H1 (cell line): ENCODE results near the gene TNFRSF8. TPM values are rescaled to one million over a fixed set of nuclear protein-coding genes. Genes with fewer than 3 reads are reported as not detected.

Experiments
- CBX8 ChIP-seq: fragments of 300-800, 300-1000 bp; sonication (generic); IDR thresholded peaks from 2 replicates; pipeline ENCODE4 v1.7.1; 2016; ENCODE audit warnings: low read depth, low read length, borderline replicate concordance
- NRF1 ChIP-seq: IDR thresholded peaks from 2 replicates; pipeline ENCODE4 v1.6.1; 2011; ENCODE audit warnings: mild to moderate bottlenecking, low read depth, low read length, improper control_type of control experiment
- POLR2A ChIP-seq, 2 experiments: IDR thresholded peaks; 1 replicate in 1 of 2; 2 replicates in 1 of 2; pipeline ENCODE4 v1.6.1; 2011; ENCODE audit warnings: low read depth in 2 of 2, low read length in 2 of 2, mild to moderate bottlenecking in 2 of 2; ENCODE audit errors: control extremely low read depth in 1 of 2
- polyA plus RNA-seq, 7 experiments: library from polyadenylated mRNA; depleted of rRNA in 3 of 7; stranded (reverse) in 5 of 7; unstranded in 2 of 7; fragments of >200 nt in 5 of 7; fragments of 200-250 nt in 2 of 7; gene quantifications; 1 replicate in 5 of 7; 2 replicates in 1 of 7; 4 replicates in 1 of 7; pipeline versions ENCODE4 v1.2.1 to v1.2.3, GENCODE V29; 2011 to 2013; ENCODE audit warnings: missing spikeins in 2 of 7, mixed read lengths in 2 of 7
- total RNA-seq: library from RNA; stranded (reverse); fragmentation: NEBNext Ultra II Directional; extraction: Animal tissue kit (Norgen Biotek cat#: 25700); gene quantifications from 2 replicates; pipeline ENCODE4 v1.2.1, GENCODE V29; 2021

TNFRSF8 gene
- total and polyA plus RNA-seq, 2 of the 8 experiments (the other 6 are each of a cell fraction or from before 2014, with no cell fraction given), result 23.2 to 32.7 TPM

GRCh38 chr1:12057382-12057781, 5.7 kb upstream of the TNFRSF8 start (continued):
- no peak for TF ChIP-seq CBX8
- TF ChIP-seq NRF1, result no peak
- TF ChIP-seq POLR2A (IDR thresholded peaks at IDR 0.05; ENCODE audit: control extremely low read depth in 1 of 2, low read depth in 2 of 2, low read length in 2 of 2), result no peak
